GM23338 (cell line): ENCODE data around the gene CACNA1B. TPM values are rescaled to one million over a fixed set of nuclear protein-coding genes. Genes with fewer than 3 reads are reported as not detected.
"Not testable (repeated sequence)": the region's sequence is repeated elsewhere in the genome, so short reads cannot be mapped to it uniquely, and the experiment has no call there.

ENCODE experiments used
- ATAC-seq: fragments of 200-7000 bp; cut with Tn5 transposase; 3 replicates; pipeline ENCODE4 v1.9.1; 2020
- DNase-seq: peaks from one replicate; pipeline ENCODE4 v3.0.0-alpha.2; 2015; ENCODE audit warnings: low spot score
- H2AFZ ChIP-seq: fragments of 200-600 bp; sonication (generic); 2 replicates; pipeline ENCODE4 v1.8.0; 2016; ENCODE audit warnings: antibody characterized with exemption, mild to moderate bottlenecking, moderate library complexity
- H3F3A ChIP-seq: fragments of 200-600 bp; sonication (generic); replicated peaks from 2 replicates; pipeline ENCODE4 v1.8.0; 2017; ENCODE audit warnings: antibody characterized with exemption, mixed run types, low read depth
- H3K27ac ChIP-seq: fragments of 200-600 bp; sonication (generic); 2 replicates; pipeline ENCODE4 v1.6.1; 2016; ENCODE audit warnings: low read depth
- H3K27me3 ChIP-seq: fragments of 200-600 bp; sonication (generic); 2 replicates; pipeline ENCODE4 v1.8.0; 2016; ENCODE audit warnings: mild to moderate bottlenecking, mixed run types, moderate library complexity; ENCODE audit not compliant: insufficient read depth
- H3K36me3 ChIP-seq: fragments of 200-600 bp; sonication (generic); 2 replicates; pipeline ENCODE4 v1.8.0; 2016; ENCODE audit warnings: mild to moderate bottlenecking; ENCODE audit not compliant: insufficient read depth
- H3K4me1 ChIP-seq: fragments of 200-600 bp; sonication (generic); 2 replicates; pipeline ENCODE4 v1.8.0; 2016; ENCODE audit warnings: mild to moderate bottlenecking, moderate library complexity; ENCODE audit not compliant: insufficient read depth
- H3K4me2 ChIP-seq: fragments of 200-600 bp; sonication (generic); 2 replicates; pipeline ENCODE4 v1.7.1; 2017; ENCODE audit warnings: mixed run types
- H3K4me3 ChIP-seq: fragments of 200-600 bp; sonication (generic); 2 replicates; pipeline ENCODE4 v1.6.1; 2016; ENCODE audit warnings: mixed run types
- H3K79me2 ChIP-seq: fragments of 200-600 bp; sonication (generic); replicated peaks from 2 replicates; pipeline ENCODE4 v1.8.0; 2017; ENCODE audit warnings: mild to moderate bottlenecking; ENCODE audit not compliant: insufficient read depth
- H3K9me2 ChIP-seq: fragments of 200-600 bp; sonication (generic); 2 replicates; pipeline ENCODE4 v1.8.0; 2017; ENCODE audit not compliant: insufficient read depth
- H4K20me1 ChIP-seq: fragments of 200-600 bp; sonication (generic); replicated peaks from 2 replicates; pipeline ENCODE4 v1.8.0; 2017; ENCODE audit warnings: mild to moderate bottlenecking; ENCODE audit not compliant: insufficient read depth
- H3K27ac Mint-ChIP-seq: 2 replicates; pipeline ENCODE4 v1.8.0; 2020; ENCODE audit warnings: inconsistent platforms, mild to moderate bottlenecking, moderate library complexity, mixed read lengths
- H3K27me3 Mint-ChIP-seq: 3 replicates; pipeline ENCODE4 v1.8.0; 2022; ENCODE audit warnings: low read depth, mild to moderate bottlenecking, moderate library complexity, mixed read lengths, inconsistent platforms; ENCODE audit not compliant: insufficient read depth, poor library complexity
- H3K36me3 Mint-ChIP-seq: 3 replicates; pipeline ENCODE4 v1.8.0; 2021; ENCODE audit warnings: low read depth, mild to moderate bottlenecking, inconsistent platforms, moderate library complexity, mixed read lengths
- H3K4me1 Mint-ChIP-seq: 3 replicates; pipeline ENCODE4 v1.8.0; 2020; ENCODE audit warnings: mild to moderate bottlenecking, inconsistent platforms, mixed read lengths
- H3K4me3 Mint-ChIP-seq: 3 replicates; pipeline ENCODE4 v1.8.0; 2021; ENCODE audit warnings: moderate library complexity, mild to moderate bottlenecking, inconsistent platforms, mixed read lengths
- H3K9me3 Mint-ChIP-seq: 3 replicates; pipeline ENCODE4 v1.8.0; 2020; ENCODE audit warnings: moderate library complexity, mild to moderate bottlenecking, inconsistent platforms, mixed read lengths
- CREB1 ChIP-seq: fragments of 250-450 bp; sonication (Bioruptor Pico); IDR thresholded peaks from 2 replicates; pipeline ENCODE4 v1.5.0; 2020; ENCODE audit warnings: low read depth, mild to moderate bottlenecking, moderate library complexity
- ETS1 ChIP-seq: IDR thresholded peaks from 2 replicates; pipeline ENCODE4 v1.6.1; 2016; ENCODE audit warnings: antibody characterized with exemption
- JUNB ChIP-seq: IDR thresholded peaks from one replicate; pipeline ENCODE4 v1.6.1; 2016; ENCODE audit warnings: antibody characterized with exemption; ENCODE audit not compliant: unreplicated experiment
- NANOG ChIP-seq: IDR thresholded peaks from 2 replicates; pipeline ENCODE4 v1.6.1; 2016; ENCODE audit warnings: antibody characterized with exemption, borderline replicate concordance
- STAT1 ChIP-seq: IDR thresholded peaks from one replicate; pipeline ENCODE4 v1.6.1; 2016; ENCODE audit warnings: antibody characterized with exemption; ENCODE audit not compliant: unreplicated experiment
- polyA plus RNA-seq: library from polyadenylated mRNA; unstranded; fragments of >200 nt; fragmentation: Nextera tagmentation; extraction: Ambion mirVana; gene quantifications from 2 replicates; pipeline ENCODE4 v1.2.1, GENCODE V29; 2016
- total RNA-seq: library from RNA; depleted of rRNA; stranded (reverse); fragments of >200 nt; shearing (Covaris generic); gene quantifications from 2 replicates; pipeline ENCODE4 v1.2.3, GENCODE V29; 2014

CACNA1B gene
- total and polyA plus RNA-seq, 2 experiments from 2014 or later: 1.1 to 10.4 TPM

DNA sequence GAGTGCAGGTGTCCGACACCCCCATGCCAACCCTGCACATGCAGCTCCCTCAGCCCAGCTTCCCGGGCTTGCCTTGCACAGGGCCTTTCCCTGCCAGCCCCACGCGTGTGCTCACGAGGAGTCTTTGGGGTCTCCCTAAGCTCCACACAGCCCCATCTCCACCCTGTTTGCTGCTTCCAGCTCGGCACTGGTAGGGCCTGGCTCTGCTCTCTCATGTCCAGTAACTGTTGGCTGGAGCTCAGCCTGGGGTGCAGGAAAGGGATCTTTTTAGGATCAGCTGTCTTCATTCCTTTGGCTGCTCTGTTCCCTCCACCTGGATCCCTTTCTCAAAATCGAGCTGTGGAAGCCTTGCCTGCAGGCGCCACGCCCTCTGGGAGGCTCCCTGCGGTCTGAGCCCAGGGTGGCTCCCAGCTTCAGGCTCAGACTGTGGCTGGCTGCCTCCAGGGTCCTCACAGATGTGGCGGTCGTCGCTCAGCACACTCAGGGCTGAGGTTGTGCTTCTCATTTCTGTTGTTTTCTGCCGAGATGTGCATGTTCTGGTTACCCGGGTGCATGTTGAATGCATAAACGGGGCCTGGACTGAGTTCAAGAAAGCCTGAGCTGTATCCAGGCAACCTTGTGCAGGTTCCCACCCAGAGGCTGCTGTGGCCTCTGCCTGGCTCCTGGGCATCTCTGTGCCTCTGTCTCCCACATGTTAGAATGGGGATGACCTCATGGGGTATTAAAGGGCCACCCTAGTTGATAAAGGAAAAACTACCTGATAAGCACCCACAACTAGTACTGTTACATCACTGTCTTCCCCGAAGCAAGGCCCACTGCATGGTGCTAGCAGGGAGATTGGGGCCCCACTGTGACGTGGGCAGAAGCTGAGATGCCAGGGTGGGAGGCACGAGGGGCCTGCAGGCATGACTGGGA lies 4.3 kb downstream of the CACNA1B start:
- DNase-seq (no peak), ATAC-seq (no peak)
- no peak overlapping the region for H3K27ac Mint-ChIP-seq
- Histone ChIP-seq H3F3A (no peaks in the 10 kb centered on the region), H3K27me3 (peaks cover 2% of the 10 kb centered on the region; the same call in 1 of the 2 replicates), H3K79me2 (no peaks in the 10 kb centered on the region), H3K9me2 (no peaks in the 10 kb centered on the region), H3K4me3 (no peak overlapping the region), H3K4me2 (no peak overlapping the region), H2AFZ (no peak overlapping the region), H3K27ac (no peak overlapping the region), H3K36me3 (no peaks in the 10 kb centered on the region), H4K20me1 (peaks cover 8% of the 10 kb centered on the region; the same call in 1 of the 2 replicates), H3K4me1 (no peaks in the 10 kb centered on the region; the same call in 1 of the 2 replicates)
- no peaks in the 10 kb centered on the region for H3K4me1 Mint-ChIP-seq
- no peaks in the 10 kb centered on the region for H3K9me3 Mint-ChIP-seq
- H3K27me3 Mint-ChIP-seq: peaks cover 5% of the 10 kb centered on the region
- TF ChIP-seq ETS1: no peak
- H3K4me3 Mint-ChIP-seq: no peak overlapping the region
- H3K36me3 Mint-ChIP-seq: peaks cover 9% of the 10 kb centered on the region

DNA sequence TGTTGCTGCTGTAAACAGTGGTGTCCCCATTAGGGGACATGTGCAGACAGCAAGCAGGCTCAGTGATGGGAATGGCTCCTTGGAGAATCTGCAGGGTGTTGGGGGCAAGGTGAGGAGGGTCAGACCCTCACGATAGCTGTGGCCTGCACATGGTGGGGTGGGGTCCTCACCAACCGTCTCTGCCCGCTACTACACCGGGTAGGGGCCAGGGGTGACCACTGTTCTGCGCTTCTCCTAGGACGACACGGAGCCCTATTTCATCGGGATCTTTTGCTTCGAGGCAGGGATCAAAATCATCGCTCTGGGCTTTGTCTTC lies 4.9 kb downstream of the CACNA1B start:
- H3K27ac Mint-ChIP-seq: no peak overlapping the region
- H3F3A ChIP-seq: no peaks in the 10 kb centered on the region
- H3K36me3 ChIP-seq: no peaks in the 10 kb centered on the region
- DNase-seq (no peak), ATAC-seq (no peak)
- no peaks in the 10 kb centered on the region; the same call in 1 of the 2 replicates for H3K4me1 ChIP-seq
- no peak overlapping the region for H3K4me2 ChIP-seq
- no peak overlapping the region for H3K4me3 ChIP-seq
- H3K9me2 ChIP-seq: no peaks in the 10 kb centered on the region
- TF ChIP-seq STAT1: no peak
- TF ChIP-seq JUNB: no peak
- TF ChIP-seq CREB1 (CRISPR knock-in tag): no peak
- no peak for TF ChIP-seq NANOG
- H3K36me3 Mint-ChIP-seq: peaks cover 9% of the 10 kb centered on the region
- H3K27me3 ChIP-seq: no peaks in the 10 kb centered on the region
- H3K27me3 Mint-ChIP-seq: peaks cover 4% of the 10 kb centered on the region
- no peaks in the 10 kb centered on the region for H3K79me2 ChIP-seq
- H3K4me1 Mint-ChIP-seq: no peaks in the 10 kb centered on the region
- H3K27ac ChIP-seq: no peak overlapping the region
- H4K20me1 ChIP-seq: peaks cover 8% of the 10 kb centered on the region; the same call in 1 of the 2 replicates
- H3K9me3 Mint-ChIP-seq: no peaks in the 10 kb centered on the region
- H2AFZ ChIP-seq: no peak overlapping the region
- H3K4me3 Mint-ChIP-seq: no peak overlapping the region

DNA sequence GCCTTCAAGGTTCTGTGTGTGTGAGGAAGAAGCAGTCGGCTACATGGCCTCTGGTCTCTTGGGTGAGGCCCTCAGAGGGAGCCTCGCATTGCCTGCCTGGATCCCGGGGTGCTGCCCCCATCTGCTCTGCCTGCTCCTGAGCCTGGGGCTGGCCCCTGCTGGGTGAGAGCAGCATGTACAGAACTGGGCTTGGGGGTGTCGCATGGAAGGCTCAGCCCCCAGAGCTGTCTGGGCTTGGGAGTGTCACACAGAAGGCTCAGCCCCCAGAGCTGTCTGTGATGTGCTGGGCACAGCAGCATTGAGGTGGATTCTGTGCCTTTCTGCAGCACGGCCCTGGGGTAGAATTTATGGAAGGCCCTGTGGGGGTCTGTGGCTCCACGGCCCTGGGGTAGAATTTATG lies 6.4 kb downstream of the CACNA1B start:
- H3K36me3 ChIP-seq, H3K4me3 Mint-ChIP-seq, DNase-seq, H2AFZ ChIP-seq, ATAC-seq, H3K9me2 ChIP-seq, H3K27me3 Mint-ChIP-seq, H3K79me2 ChIP-seq, H3K27ac Mint-ChIP-seq, H3K9me3 Mint-ChIP-seq, H3F3A ChIP-seq, H3K27me3 ChIP-seq, H4K20me1 ChIP-seq, H3K4me1 ChIP-seq, H3K36me3 Mint-ChIP-seq, H3K27ac ChIP-seq, H3K4me3 ChIP-seq, H3K4me2 ChIP-seq, H3K4me1 Mint-ChIP-seq: not testable (repeated sequence)
